Spleen (tissue), 11 donors: ENCODE measurements around the gene GNB1L. TPM values are rescaled to one million over a fixed set of nuclear protein-coding genes. Genes with fewer than 3 reads are reported as not detected.

ENCODE experiments used
- DNase-seq: peaks from one replicate; pipeline ENCODE4 v3.0.0-alpha.2; 2020
- H3K27ac ChIP-seq, 8 donors: fragments of 200-600 bp; sonication (generic) in 7 of 8; 1 replicate in 4 of 8; 2 replicates in 4 of 8; pipeline versions ENCODE4 v1.5.0 to v1.8.0; 2016 to 2021; ENCODE audit warnings: inconsistent platforms in 4 of 8, mild to moderate bottlenecking in 4 of 8, moderate library complexity in 1 of 8
- H3K27me3 ChIP-seq, 7 donors: fragments of 200-600 bp; sonication (generic) in 6 of 7; replicated peaks in 1 of 7; 1 replicate in 4 of 7; 2 replicates in 3 of 7; pipeline versions ENCODE4 v1.5.0 to v1.8.0; 2016 to 2021; ENCODE audit warnings: inconsistent platforms in 3 of 7, mild to moderate bottlenecking in 1 of 7
- H3K36me3 ChIP-seq, 6 donors: fragments of 200-600 bp; sonication (generic) in 5 of 6; 1 replicate in 4 of 6; 2 replicates in 2 of 6; pipeline versions ENCODE4 v1.5.0 to v1.8.0; 2016 to 2021; ENCODE audit warnings: inconsistent platforms in 2 of 6
- H3K4me1 ChIP-seq, 6 donors: fragments of 200-600 bp; sonication (generic) in 5 of 6; 1 replicate in 3 of 6; 2 replicates in 3 of 6; pipeline versions ENCODE4 v1.5.0 to v1.8.0; 2016 to 2021; ENCODE audit warnings: inconsistent platforms in 3 of 6
- H3K4me3 ChIP-seq, 8 donors: fragments of 200-600 bp; sonication (generic) in 7 of 8; 1 replicate in 4 of 8; 2 replicates in 4 of 8; pipeline versions ENCODE4 v1.5.0 to v1.8.0; 2016 to 2021; ENCODE audit warnings: inconsistent platforms in 4 of 8, mild to moderate bottlenecking in 4 of 8, moderate library complexity in 2 of 8
- H3K9me3 ChIP-seq, 8 donors: fragments of 200-600 bp; sonication (generic) in 7 of 8; 1 replicate in 4 of 8; 2 replicates in 4 of 8; pipeline versions ENCODE4 v1.5.0 to v1.8.0; 2016 to 2021; ENCODE audit warnings: inconsistent platforms in 4 of 8
- POLR2A ChIP-seq, 3 donors: fragments of 450-650 bp; IDR thresholded peaks; one replicate each; pipeline ENCODE4 v1.5.1; 2017; ENCODE audit warnings: antibody characterized with exemption in 3 of 3, mild to moderate bottlenecking in 1 of 3
- POLR2AphosphoS5 ChIP-seq, 3 donors: sonication (generic); formaldehyde crosslinking; IDR thresholded peaks; one replicate each; pipeline ENCODE4 v1.5.1; 2017; ENCODE audit warnings: antibody characterized with exemption in 3 of 3
- WGBS, 5 donors: extraction: QIAGEN DNeasy Blood & Tissue Kit in 3 of 5; methylation state at CpG; one replicate each; pipeline versions ENCODE4 v1.1.5 to v1.1.7; 2013 to 2018; 5-methylcytosine and 5-hydroxymethylcytosine counted together
- intact Hi-C: fragments of 100-400 bp; cut with DNase I; formaldehyde crosslinking; loops from one replicate; pipeline ENCODE4 v1.15.0; 2023; ENCODE audit warnings: low total_unique reads
- polyA plus RNA-seq, 3 donors: library from polyadenylated mRNA; stranded (reverse); fragments of 200-250 nt; gene quantifications; one replicate each; pipeline ENCODE4 v1.2.1, GENCODE V29; 2013
- total RNA-seq, 7 donors: library from RNA; depleted of rRNA in 3 of 7; stranded (reverse); fragments of >200 nt in 3 of 7; fragmentation: NEBNext Ultra II Directional in 4 of 7; extraction: Animal tissue kit (Norgen Biotek cat#: 25700) in 4 of 7; gene quantifications; one replicate each; pipeline versions ENCODE4 v1.1.0 to v1.2.1, GENCODE V29; 2016 to 2021
- TF ChIP-seq, protein P1 (sequence below), 11 experiments: fragments of 200-600 bp in 7 of 11; fragments of 450-650 bp in 4 of 11; sonication (generic) in 4 of 11; IDR thresholded peaks in 8 of 11; conservative IDR thresholded peaks in 3 of 11; 1 replicate in 7 of 11; 2 replicates in 4 of 11; pipeline versions ENCODE4 v1.4.0 to v1.8.0; 2016 to 2021; ENCODE audit warnings: antibody characterized with exemption in 11 of 11, inconsistent platforms in 4 of 11, mild to moderate bottlenecking in 1 of 11
- donor health status: healthy with polysubstance abuse.
- donor health status: DM: no; HTN: no; CAD: no; lungs with moderate emphysema.
- donor health status: DM: no; HTN: no; CAD: no.
- donor health status: Bipolar disorder and iron deficiency.
- donor health status: healthy.
- donor health status: DM: no; HTN: no; CAD: no.
- donor health status: DM: yes; HTN: yes; CAD: no.

The GNB1L gene
- total and polyA plus RNA-seq, 10 donors: 5.7 to 10.4 (median 7.9) TPM

DNA sequence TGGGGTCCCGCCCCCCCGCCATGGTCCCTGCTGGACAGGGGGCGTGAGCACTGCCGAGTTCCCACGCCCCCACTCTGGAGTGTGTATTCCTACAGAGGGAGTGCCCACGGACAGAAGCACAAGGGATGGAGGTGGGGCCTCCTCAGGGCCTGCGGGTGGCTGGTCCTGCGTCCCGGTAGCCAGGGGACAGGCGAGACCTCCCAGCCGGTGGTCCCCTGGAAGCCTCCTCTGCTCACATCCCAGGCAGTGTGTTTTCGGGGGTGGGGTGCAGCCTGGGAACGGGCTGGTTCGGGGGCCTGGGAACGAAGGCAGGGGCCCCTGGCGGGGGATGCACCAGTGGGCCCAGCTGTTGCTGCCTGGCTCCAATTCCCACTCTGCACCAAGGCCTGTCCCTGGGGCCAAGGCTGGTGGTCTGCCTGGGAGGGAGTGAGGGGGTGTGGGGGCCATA is 115.2 kb downstream of the GNB1L start:
- TF ChIP-seq, protein P1, sequence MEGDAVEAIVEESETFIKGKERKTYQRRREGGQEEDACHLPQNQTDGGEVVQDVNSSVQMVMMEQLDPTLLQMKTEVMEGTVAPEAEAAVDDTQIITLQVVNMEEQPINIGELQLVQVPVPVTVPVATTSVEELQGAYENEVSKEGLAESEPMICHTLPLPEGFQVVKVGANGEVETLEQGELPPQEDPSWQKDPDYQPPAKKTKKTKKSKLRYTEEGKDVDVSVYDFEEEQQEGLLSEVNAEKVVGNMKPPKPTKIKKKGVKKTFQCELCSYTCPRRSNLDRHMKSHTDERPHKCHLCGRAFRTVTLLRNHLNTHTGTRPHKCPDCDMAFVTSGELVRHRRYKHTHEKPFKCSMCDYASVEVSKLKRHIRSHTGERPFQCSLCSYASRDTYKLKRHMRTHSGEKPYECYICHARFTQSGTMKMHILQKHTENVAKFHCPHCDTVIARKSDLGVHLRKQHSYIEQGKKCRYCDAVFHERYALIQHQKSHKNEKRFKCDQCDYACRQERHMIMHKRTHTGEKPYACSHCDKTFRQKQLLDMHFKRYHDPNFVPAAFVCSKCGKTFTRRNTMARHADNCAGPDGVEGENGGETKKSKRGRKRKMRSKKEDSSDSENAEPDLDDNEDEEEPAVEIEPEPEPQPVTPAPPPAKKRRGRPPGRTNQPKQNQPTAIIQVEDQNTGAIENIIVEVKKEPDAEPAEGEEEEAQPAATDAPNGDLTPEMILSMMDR (IDR thresholded peaks at IDR 0.05 in 8 of 11, conservative IDR thresholded peaks at IDR 0.05 in 3 of 11): no peak
- TF ChIP-seq POLR2A (IDR thresholded peaks at IDR 0.05) (no peak), POLR2AphosphoS5 (IDR thresholded peaks at IDR 0.05) (no peak)
- Histone ChIP-seq H3K27ac (no peak overlapping the region), H3K9me3 (no peaks in the 10 kb centered on the region), H3K4me1 (no peaks in the 10 kb centered on the region), H3K4me3 (no peak overlapping the region), H3K36me3 (no peaks in the 10 kb centered on the region), H3K27me3 (peaks cover 0 to 10% (median 0%) of the 10 kb centered on the region in 7 donors)
- WGBS, 5 donors: 76 to 80% (median 80%) methylated on average over 5 to 16 of the region's 16 CpGs
- intact Hi-C loops: no loop called here
- no peak for DNase-seq

DNA sequence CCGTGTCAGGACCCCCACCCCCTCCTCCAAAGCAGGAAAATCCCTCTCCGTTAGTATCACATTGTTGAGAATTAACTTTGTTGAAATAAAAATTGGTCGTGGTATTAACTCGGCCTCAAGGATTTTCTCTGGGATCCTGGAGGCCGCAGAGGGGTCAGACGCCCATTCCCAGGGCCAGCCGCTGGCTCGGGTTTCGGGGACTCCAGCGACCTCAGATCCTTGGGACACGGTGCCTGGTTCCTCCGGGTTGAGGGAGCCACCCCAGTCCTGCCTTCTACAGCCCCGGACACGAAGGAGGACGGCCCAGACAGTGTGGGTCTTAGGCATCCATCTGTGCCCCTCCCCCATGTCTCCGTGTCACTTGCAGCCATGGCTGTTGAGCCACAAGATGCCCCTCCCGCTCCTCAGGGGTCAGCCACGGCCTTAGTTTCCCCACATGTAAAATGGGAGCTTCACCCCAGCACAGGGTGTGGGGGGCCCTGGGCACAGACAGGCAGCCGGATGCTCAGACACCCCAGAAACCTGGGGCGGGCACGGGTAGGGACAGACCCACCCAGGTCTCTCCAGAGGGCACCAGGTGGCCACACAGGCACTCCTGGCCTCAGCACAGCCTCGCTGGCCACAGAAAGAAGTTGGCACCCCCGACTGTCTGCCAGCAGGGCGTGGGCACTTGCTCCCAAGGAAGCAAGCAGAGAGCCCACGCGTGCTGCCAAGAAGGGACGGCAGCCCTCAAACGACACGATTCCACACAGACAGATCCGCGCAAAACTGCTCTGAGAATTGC is 115.8 kb downstream of the GNB1L start:
- 71 to 78% (median 75%) methylated on average over 19 to 31 of the region's 31 CpGs for WGBS, 5 donors
- no peak for DNase-seq

DNA sequence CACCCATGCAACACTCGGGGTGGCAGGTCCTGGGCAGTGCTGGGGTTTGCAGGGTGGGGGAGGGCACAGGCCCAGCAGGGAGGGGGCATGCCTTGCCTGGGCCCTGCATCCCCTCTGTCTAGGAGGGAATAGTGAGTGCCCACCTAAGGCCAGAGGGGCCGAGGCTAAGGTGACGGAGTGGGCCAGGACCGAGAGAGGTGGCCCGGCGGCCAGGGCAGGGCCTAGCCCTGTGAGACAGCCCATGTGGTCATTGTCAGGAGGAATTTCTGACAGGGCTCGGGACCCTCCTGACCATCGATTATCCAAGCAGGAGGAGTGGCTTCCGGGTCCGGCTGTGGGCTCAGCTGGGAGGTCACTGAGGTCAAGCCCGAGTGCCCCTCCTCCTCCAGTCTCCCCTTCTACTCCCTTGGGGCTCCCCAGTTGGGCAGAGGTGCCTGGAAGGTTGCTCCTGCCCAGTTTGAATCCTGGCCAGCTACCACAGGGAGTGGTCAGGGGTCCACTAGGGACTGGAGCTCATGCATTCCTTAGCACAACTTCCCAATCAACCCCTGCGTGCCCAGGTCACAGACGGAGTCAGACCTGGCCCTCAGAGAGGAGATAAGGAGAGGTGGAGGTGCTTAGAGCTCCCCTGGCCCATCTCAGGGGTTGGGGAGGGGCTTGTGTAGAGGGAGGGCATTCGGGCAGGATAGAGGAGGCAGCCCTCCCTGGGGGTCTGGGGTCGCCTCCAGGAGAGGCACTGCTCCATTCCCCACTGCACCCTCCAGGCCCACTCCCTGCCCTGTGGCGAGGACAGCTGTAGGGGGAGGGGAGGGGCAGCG is 116.6 kb downstream of the GNB1L start:
- 70 to 87% (median 85%) methylated on average over 4 to 17 of the region's 17 CpGs for WGBS, 5 donors
- no peak for DNase-seq
- Histone ChIP-seq H3K27me3 (peaks cover 0 to 10% (median 0%) of the 10 kb centered on the region in 7 donors), H3K4me1 (no peaks in the 10 kb centered on the region), H3K27ac (no peak overlapping the region), H3K9me3 (no peaks in the 10 kb centered on the region), H3K4me3 (no peak overlapping the region), H3K36me3 (no peaks in the 10 kb centered on the region)
- intact Hi-C loops: no loop called here
- TF ChIP-seq POLR2A (IDR thresholded peaks at IDR 0.05) (no peak), POLR2AphosphoS5 (IDR thresholded peaks at IDR 0.05) (no peak)
- TF ChIP-seq, protein P1 (IDR thresholded peaks at IDR 0.05 in 8 of 11, conservative IDR thresholded peaks at IDR 0.05 in 3 of 11): no peak

More for the DNA sequence above, 115.8 kb downstream of the GNB1L start:
- no peak overlapping the region for H3K4me3 ChIP-seq
- intact Hi-C loops: no loop called here
- no peaks in the 10 kb centered on the region for H3K4me1 ChIP-seq
- peaks cover 0 to 10% (median 0%) of the 10 kb centered on the region in 7 donors for H3K27me3 ChIP-seq
- H3K27ac ChIP-seq: no peak overlapping the region
- no peaks in the 10 kb centered on the region for H3K36me3 ChIP-seq
- H3K9me3 ChIP-seq: no peaks in the 10 kb centered on the region
- TF ChIP-seq POLR2AphosphoS5 (IDR thresholded peaks at IDR 0.05) (no peak), POLR2A (IDR thresholded peaks at IDR 0.05) (no peak)
- TF ChIP-seq, protein P1 (IDR thresholded peaks at IDR 0.05 in 8 of 11, conservative IDR thresholded peaks at IDR 0.05 in 3 of 11): no peak
